MM.1S (cell line): ENCODE data around the gene CEP290.

Source experiments
- DNase-seq: peaks from one replicate; pipeline ENCODE4 v3.0.0-alpha.2; 2015
- H2AFZ ChIP-seq: fragments of 300-600 bp; sonication (generic); 2 replicates; pipeline ENCODE4 v1.6.0; 2016; ENCODE audit warnings: antibody characterized with exemption, low read length
- H3F3A ChIP-seq: fragments of 300-600 bp; sonication (generic); 2 replicates; pipeline ENCODE4 v1.6.1; 2016; ENCODE audit warnings: mild to moderate bottlenecking, antibody characterized with exemption, low read length, moderate library complexity, mixed read lengths; ENCODE audit not compliant: insufficient read depth
- H3K27ac ChIP-seq: fragments of 300-600 bp; sonication (generic); 2 replicates; pipeline ENCODE4 v1.5.1; 2016; ENCODE audit warnings: mild to moderate bottlenecking, low read length
- H3K27me3 ChIP-seq: fragments of 300-600 bp; sonication (generic); replicated peaks from 2 replicates; pipeline ENCODE4 v1.6.0; 2016; ENCODE audit warnings: low read length; ENCODE audit not compliant: insufficient read depth
- H3K36me3 ChIP-seq: fragments of 300-600 bp; sonication (generic); replicated peaks from 2 replicates; pipeline ENCODE4 v1.6.1; 2016; ENCODE audit warnings: mild to moderate bottlenecking, low read length, mixed read lengths; ENCODE audit not compliant: insufficient read depth
- H3K4me1 ChIP-seq: fragments of 300-600 bp; sonication (generic); 2 replicates; pipeline ENCODE4 v1.6.1; 2016; ENCODE audit warnings: low read length, mixed read lengths
- H3K4me2 ChIP-seq: fragments of 300-600 bp; sonication (generic); 2 replicates; pipeline ENCODE4 v1.6.0; 2016; ENCODE audit warnings: low read depth, low read length
- H3K4me3 ChIP-seq: fragments of 300-600 bp; sonication (generic); 2 replicates; pipeline ENCODE4 v1.5.1; 2016; ENCODE audit warnings: low read length, mixed read lengths
- H3K79me2 ChIP-seq: fragments of 300-600 bp; sonication (generic); 2 replicates; pipeline ENCODE4 v1.6.1; 2016; ENCODE audit warnings: mixed run types, low read length, mixed read lengths
- H3K9ac ChIP-seq: fragments of 300-600 bp; sonication (generic); 2 replicates; pipeline ENCODE4 v1.6.1; 2016; ENCODE audit warnings: low read length, mixed read lengths
- H3K9me2 ChIP-seq: fragments of 300-600 bp; sonication (generic); replicated peaks from 2 replicates; pipeline ENCODE4 v1.6.1; 2016; ENCODE audit warnings: mild to moderate bottlenecking, low read length, mixed read lengths; ENCODE audit not compliant: insufficient read depth
- H3K9me3 ChIP-seq: fragments of 300-600 bp; sonication (generic); replicated peaks from 2 replicates; pipeline ENCODE4 v1.6.1; 2016; ENCODE audit warnings: mild to moderate bottlenecking, low read length, mixed read lengths; ENCODE audit not compliant: insufficient read depth
- H4K20me1 ChIP-seq: fragments of 300-600 bp; sonication (generic); 2 replicates; pipeline ENCODE4 v1.6.1; 2016; ENCODE audit warnings: mild to moderate bottlenecking, low read length, moderate library complexity, mixed read lengths; ENCODE audit not compliant: insufficient read depth
- EZH2 ChIP-seq: fragments of 300-600 bp; sonication (generic); optimal IDR thresholded peaks from 2 replicates; pipeline ENCODE3; 2017; ENCODE audit warnings: low read depth, mild to moderate bottlenecking, antibody characterized with exemption, low read length, mixed read lengths
- EZH2phosphoT487 ChIP-seq: fragments of 300-600 bp; sonication (generic); IDR thresholded peaks from 2 replicates; pipeline ENCODE4 v1.6.1; 2018; ENCODE audit warnings: antibody characterized with exemption, low read length
- TF ChIP-seq, protein P1 (sequence below): fragments of 300-600 bp; sonication (generic); IDR thresholded peaks from 2 replicates; pipeline ENCODE4 v1.5.1; 2016; ENCODE audit warnings: antibody characterized with exemption, low read length, mixed read lengths

CEP290 gene

DNA sequence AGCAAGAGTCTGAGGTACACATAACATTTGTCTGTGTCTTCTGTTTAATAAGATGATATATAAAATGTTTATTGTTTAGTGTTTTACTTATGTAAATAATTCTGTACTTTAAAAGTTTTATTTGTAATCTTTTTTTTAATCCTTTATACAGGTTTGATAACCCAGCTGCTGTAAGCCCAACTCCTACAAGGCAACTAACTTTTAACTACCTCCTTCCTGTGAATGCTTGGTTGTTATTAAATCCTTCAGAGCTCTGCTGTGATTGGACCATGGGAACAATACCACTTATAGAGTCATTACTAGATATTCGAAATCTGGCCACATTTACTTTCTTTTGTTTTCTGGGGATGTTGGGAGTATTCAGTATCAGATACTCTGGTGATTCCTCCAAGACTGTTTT, 24.3 kb upstream of the CEP290 start:
- Histone ChIP-seq H3K27me3 (no peaks in the 10 kb centered on the region), H3K4me2 (no peak overlapping the region), H3K9me3 (no peaks in the 10 kb centered on the region), H3K9ac (no peak overlapping the region), H2AFZ (no peak overlapping the region), H3K4me1 (peaks cover 3% of the 10 kb centered on the region; the same call in 1 of the 2 replicates), H3K27ac (no peak overlapping the region), H3K79me2 (no peaks in the 10 kb centered on the region), H3K36me3 (peaks cover 4% of the 10 kb centered on the region; the same call in 1 of the 2 replicates), H4K20me1 (no peaks in the 10 kb centered on the region), H3F3A (no peaks in the 10 kb centered on the region), H3K9me2 (no peaks in the 10 kb centered on the region), H3K4me3 (no peak overlapping the region)
- no peak for DNase-seq
- TF ChIP-seq, protein P1, sequence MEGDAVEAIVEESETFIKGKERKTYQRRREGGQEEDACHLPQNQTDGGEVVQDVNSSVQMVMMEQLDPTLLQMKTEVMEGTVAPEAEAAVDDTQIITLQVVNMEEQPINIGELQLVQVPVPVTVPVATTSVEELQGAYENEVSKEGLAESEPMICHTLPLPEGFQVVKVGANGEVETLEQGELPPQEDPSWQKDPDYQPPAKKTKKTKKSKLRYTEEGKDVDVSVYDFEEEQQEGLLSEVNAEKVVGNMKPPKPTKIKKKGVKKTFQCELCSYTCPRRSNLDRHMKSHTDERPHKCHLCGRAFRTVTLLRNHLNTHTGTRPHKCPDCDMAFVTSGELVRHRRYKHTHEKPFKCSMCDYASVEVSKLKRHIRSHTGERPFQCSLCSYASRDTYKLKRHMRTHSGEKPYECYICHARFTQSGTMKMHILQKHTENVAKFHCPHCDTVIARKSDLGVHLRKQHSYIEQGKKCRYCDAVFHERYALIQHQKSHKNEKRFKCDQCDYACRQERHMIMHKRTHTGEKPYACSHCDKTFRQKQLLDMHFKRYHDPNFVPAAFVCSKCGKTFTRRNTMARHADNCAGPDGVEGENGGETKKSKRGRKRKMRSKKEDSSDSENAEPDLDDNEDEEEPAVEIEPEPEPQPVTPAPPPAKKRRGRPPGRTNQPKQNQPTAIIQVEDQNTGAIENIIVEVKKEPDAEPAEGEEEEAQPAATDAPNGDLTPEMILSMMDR = no peak
- TF ChIP-seq EZH2phosphoT487 = no peak
- no peak for TF ChIP-seq EZH2

DNA sequence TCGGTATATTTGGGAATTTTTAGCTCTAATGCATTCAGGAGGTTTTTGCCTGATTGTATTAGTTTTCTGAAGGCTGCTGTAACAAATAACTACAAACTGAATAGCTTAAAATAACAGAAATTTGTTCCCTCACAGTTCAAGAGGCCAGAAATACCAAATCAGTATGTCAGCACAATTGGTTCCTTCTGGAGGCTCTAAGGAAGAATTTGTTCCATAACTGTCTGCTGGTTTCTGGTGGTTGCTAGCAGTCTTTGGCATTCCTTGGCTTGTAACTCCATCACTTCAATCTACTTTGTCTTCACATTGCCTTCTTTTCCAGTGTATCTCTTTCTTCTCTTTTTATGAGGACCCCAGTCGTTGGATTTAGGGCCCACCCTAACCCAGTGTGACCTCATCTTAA, 21.5 kb upstream of the CEP290 start:
- Histone ChIP-seq H3K9me3 (no peaks in the 10 kb centered on the region), H3K36me3 (peaks cover 4% of the 10 kb centered on the region; the same call in 1 of the 2 replicates), H3K27me3 (no peaks in the 10 kb centered on the region), H3K79me2 (no peaks in the 10 kb centered on the region), H3K4me2 (no peak overlapping the region), H3K4me1 (no peaks in the 10 kb centered on the region), H3K27ac (no peak overlapping the region), H3K9me2 (no peaks in the 10 kb centered on the region), H3K9ac (no peak overlapping the region), H2AFZ (no peak overlapping the region), H3K4me3 (no peak overlapping the region), H3F3A (no peaks in the 10 kb centered on the region), H4K20me1 (no peaks in the 10 kb centered on the region)
- DNase-seq = no peak
- TF ChIP-seq EZH2phosphoT487 (no peak), EZH2 (no peak)
- TF ChIP-seq, protein P1 = no peak

GRCh38 chr12:88156075-88156654, 14.3 kb upstream of the CEP290 start:
- TF ChIP-seq, protein P1 = no peak
- TF ChIP-seq EZH2phosphoT487 (no peak), EZH2 (no peak)
- Histone ChIP-seq H3K9me2 (no peaks in the 10 kb centered on the region), H3K27ac (no peak overlapping the region), H3F3A (no peaks in the 10 kb centered on the region), H2AFZ (no peak overlapping the region), H3K4me1 (no peaks in the 10 kb centered on the region), H3K36me3 (no peaks in the 10 kb centered on the region; the same call in 1 of the 2 replicates), H4K20me1 (no peaks in the 10 kb centered on the region; the same call in 1 of the 2 replicates), H3K9me3 (no peaks in the 10 kb centered on the region), H3K27me3 (no peaks in the 10 kb centered on the region), H3K79me2 (no peaks in the 10 kb centered on the region), H3K9ac (no peak overlapping the region), H3K4me3 (no peak overlapping the region), H3K4me2 (no peak overlapping the region)
- DNase-seq = no peak
